ENCODE results near the gene IL1RL2.

- TF ChIP-seq CTCF (conservative IDR thresholded peaks at IDR 0.05; ENCODE audit: low read length) (no peak), EZH2phosphoT487 (IDR thresholded peaks at IDR 0.05; ENCODE audit: borderline replicate concordance) (no peak)
These were observed 92.5 kb downstream of the IL1RL2 start for GRCh38 chr2:102279391-102279735.

Data from Loucy (cell line).